B cell (primary cell): Measurements from ENCODE around the gene NPBWR2. TPM values are rescaled to one million over a fixed set of nuclear protein-coding genes. Genes with fewer than 3 reads are reported as not detected.

Experiments
- ATAC-seq: fragments of 200-7000 bp; cut with Tn5 transposase; one replicate; pipeline ENCODE4 v1.10.0; 2021; ENCODE audit warnings: low read depth, mild to moderate bottlenecking, moderate number of reproducible peaks, moderate library complexity
- CTCF ChIA-PET: fragments of 350-600 bp; sonication (Branson Sonifier 250); formaldehyde crosslinking; loops from one replicate; lab custom pipeline; 2021; ENCODE audit warnings: antibody characterized with exemption, inconsistent platforms; lab: Charles Lee
- POLR2A ChIA-PET: fragments of 350-600 bp; sonication (Branson Sonifier 250); formaldehyde crosslinking; loops from one replicate; lab custom pipeline; 2021; ENCODE audit warnings: antibody characterized with exemption; lab: Charles Lee
- DNase-seq: peaks from one replicate; pipeline ENCODE4 v3.0.0; 2013
- H2AFZ ChIP-seq: 2 replicates; pipeline ENCODE4 v1.6.1; 2012; ENCODE audit warnings: mild to moderate bottlenecking, low read depth, low read length; ENCODE audit not compliant: insufficient read depth, poor library complexity, severe bottlenecking
- H3K27ac ChIP-seq, 2 donors: 1 replicate in 1 of 2; 2 replicates in 1 of 2; pipeline ENCODE4 v1.5.1; 2012 to 2013; ENCODE audit warnings: low read length in 2 of 2, mild to moderate bottlenecking in 2 of 2, moderate library complexity in 1 of 2
- H3K27me3 ChIP-seq, 4 experiments: fragments of 200-600 bp in 1 of 4; sonication (generic) in 1 of 4; replicated peaks in 1 of 4; 1 replicate in 2 of 4; 2 replicates in 2 of 4; pipeline versions ENCODE4 v1.6.1 to v1.7.0; 2013 to 2016; ENCODE audit warnings: low read length in 3 of 4, mild to moderate bottlenecking in 2 of 4, mixed read lengths in 1 of 4, moderate library complexity in 1 of 4; ENCODE audit not compliant: insufficient read depth in 4 of 4, control insufficient read depth in 3 of 4; ENCODE audit errors: control extremely low read depth in 1 of 4
- H3K36me3 ChIP-seq, 2 experiments: replicated peaks in 1 of 2; 1 replicate in 1 of 2; 2 replicates in 1 of 2; pipeline versions ENCODE4 v1.6.1 to v1.7.1; 2013; ENCODE audit warnings: low read length in 1 of 2; ENCODE audit not compliant: insufficient read depth in 2 of 2, control insufficient read depth in 1 of 2; ENCODE audit errors: control extremely low read depth in 1 of 2, extremely low read depth in 1 of 2
- H3K4me1 ChIP-seq, 2 donors: fragments of 200-600 bp in 1 of 2; sonication (generic) in 1 of 2; 1 replicate in 1 of 2; 2 replicates in 1 of 2; pipeline versions ENCODE4 v1.5.1 to v1.6.1; 2013 to 2017; ENCODE audit warnings: low read length in 2 of 2; ENCODE audit not compliant: control insufficient read depth in 2 of 2, insufficient read depth in 2 of 2
- H3K4me2 ChIP-seq: replicated peaks from 2 replicates; pipeline ENCODE3; 2012; ENCODE audit warnings: mild to moderate bottlenecking, low read depth, low read length; ENCODE audit not compliant: poor library complexity, severe bottlenecking
- H3K4me3 ChIP-seq, 5 experiments: fragments of 200-600 bp in 1 of 5; sonication (generic) in 1 of 5; 1 replicate in 3 of 5; 2 replicates in 2 of 5; pipeline versions ENCODE4 v1.5.1 to v1.7.0; 2011 to 2016; ENCODE audit warnings: low read length in 4 of 5, mild to moderate bottlenecking in 4 of 5, low read depth in 2 of 5, control low read depth in 1 of 5, moderate library complexity in 1 of 5; ENCODE audit not compliant: insufficient read depth in 1 of 5; ENCODE audit errors: control extremely low read depth in 1 of 5, extremely low read depth in 1 of 5
- H3K79me2 ChIP-seq: fragments of 200-600 bp; sonication (generic); one replicate; pipeline ENCODE4 v1.6.0; 2016; ENCODE audit warnings: low read length; ENCODE audit not compliant: control insufficient read depth, insufficient read depth
- H3K9ac ChIP-seq: fragments of 200-600 bp; sonication (generic); 2 replicates; pipeline ENCODE4 v1.6.1; 2017; ENCODE audit warnings: mild to moderate bottlenecking, low read length, moderate library complexity
- H3K9me3 ChIP-seq, 3 donors: one replicate each; pipeline versions ENCODE4 v1.6.1 to v1.7.1; 2013; ENCODE audit warnings: low read length in 2 of 3; ENCODE audit not compliant: control insufficient read depth in 2 of 3, insufficient read depth in 1 of 3; ENCODE audit errors: control extremely low read depth in 1 of 3
- H4K20me1 ChIP-seq: 2 replicates; pipeline ENCODE4 v1.6.0; 2012; ENCODE audit warnings: mild to moderate bottlenecking, low read length; ENCODE audit not compliant: insufficient read depth, control insufficient read depth, poor library complexity, severe bottlenecking
- H3K27ac Mint-ChIP-seq: one replicate; pipeline ENCODE4 v1.8.0; 2021; ENCODE audit warnings: mixed read lengths
- H3K27me3 Mint-ChIP-seq: one replicate; pipeline ENCODE4 v1.8.0; 2021; ENCODE audit warnings: mixed read lengths
- H3K4me1 Mint-ChIP-seq: one replicate; pipeline ENCODE4 v1.8.0; 2021; ENCODE audit warnings: mixed read lengths
- H3K4me3 Mint-ChIP-seq: one replicate; pipeline ENCODE4 v1.8.0; 2021; ENCODE audit warnings: mixed read lengths
- H3K9me3 Mint-ChIP-seq: one replicate; pipeline ENCODE4 v1.8.0; 2022; ENCODE audit warnings: mixed read lengths; ENCODE audit not compliant: insufficient read depth
- CTCF ChIP-seq: fragments of 200-600 bp; IDR thresholded peaks from one replicate; pipeline ENCODE4 v1.8.0; 2022; ENCODE audit warnings: antibody characterized with exemption, mild to moderate bottlenecking
- EZH2 ChIP-seq: IDR thresholded peaks from 2 replicates; pipeline ENCODE4 v1.6.1; 2012; ENCODE audit warnings: borderline replicate concordance, low read depth, mild to moderate bottlenecking, moderate library complexity, low read length; ENCODE audit not compliant: insufficient read depth, poor library complexity, severe bottlenecking
- WGBS: methylation state at CpG from one replicate; pipeline ENCODE4 v1.1.5; 2013; ENCODE audit warnings: missing lambda C conversion rate; ENCODE audit not compliant: insufficient coverage; 5-methylcytosine and 5-hydroxymethylcytosine counted together
- intact Hi-C: fragments of 100-400 bp; cut with micrococcal nuclease; formaldehyde crosslinking; loops from one replicate; pipeline ENCODE4 v1.10.0; 2022
- polyA plus RNA-seq: library from polyadenylated mRNA; depleted of rRNA; stranded (reverse); fragments of >200 nt; gene quantifications from 2 replicates; pipeline ENCODE4 v1.2.3, GENCODE V29; 2012
- total RNA-seq, 2 donors: library from RNA; stranded (reverse); fragments of 120-200 nt in 1 of 2; gene quantifications; 1 replicate in 1 of 2; 2 replicates in 1 of 2; pipeline versions ENCODE4 v1.2.3 to v1.2.4, GENCODE V29; 2013 to 2022

NPBWR2 gene
- total and polyA plus RNA-seq, 2 donors (not counting 1 experiment from before 2014, with no cell fraction given), result 0.21 TPM; not detected in 1

- intact Hi-C loops, result loop anchor here (1.0 to 5.0 kb wide), 5 partner anchors 18 to 333 kb away; no protein-coding TSS in a partner anchor
- Histone ChIP-seq H2AFZ (peak overlapping the region; percentile 74), H3K4me2 (peak overlapping the region; percentile 76), H3K36me3 (no peaks in the 10 kb centered on the region), H3K4me3 (peak overlapping the region in 4 of 5 experiments; percentile 14 to 50 (median 40)), H3K27me3 (peaks cover 0 to 10% (median 0%) of the 10 kb centered on the region in 4 experiments), H3K9ac (peak overlapping the region; percentile 45), H3K79me2 (no peaks in the 10 kb centered on the region), H3K27ac (no peak overlapping the region), H3K9me3 (no peaks in the 10 kb centered on the region), H3K4me1 (peaks cover 4 to 11% of the 10 kb centered on the region in 2 donors), H4K20me1 (no peaks in the 10 kb centered on the region)
- H3K4me1 Mint-ChIP-seq, result peaks cover 8% of the 10 kb centered on the region
- WGBS, result 82% methylated on average over 11 of the region's 14 CpGs
- H3K27ac Mint-ChIP-seq, result peak overlapping the region; percentile 84
- DNase-seq (no peak), ATAC-seq (no peak)
- TF ChIP-seq EZH2, result no peak
- TF ChIP-seq CTCF, result no peak
- ChIA-PET CTCF (interaction anchor here (0.7 to 9.2 kb wide), 22 partner anchors 11 to 1165 kb away, joined by 3 to 220 read pairs (median 6); partner anchors contain the start of genes LKAAEAR1, NPBWR2, OPRL1 and PRPF6), POLR2A (interaction anchor here (0.6 to 2.0 kb wide), 5 partner anchors 36 to 825 kb away, joined by 3 to 12 read pairs (median 4); partner anchors contain the start of genes LKAAEAR1 and PRPF6)
- peak overlapping the region; percentile 77 for H3K4me3 Mint-ChIP-seq
- no peaks in the 10 kb centered on the region for H3K9me3 Mint-ChIP-seq
- H3K27me3 Mint-ChIP-seq, result peaks cover 3% of the 10 kb centered on the region
Measured at GRCh38 chr20:64119681-64120341, 12.4 kb upstream of the NPBWR2 start.

- Mint-ChIP-seq H3K4me3 (no peak overlapping the region), H3K4me1 (peaks cover 8% of the 10 kb centered on the region), H3K27me3 (peaks cover 3% of the 10 kb centered on the region), H3K9me3 (no peaks in the 10 kb centered on the region), H3K27ac (no peak overlapping the region)
- 97% methylated on average over 8 of the region's 8 CpGs for WGBS
- Histone ChIP-seq H3K4me1 (peaks cover 4 to 11% of the 10 kb centered on the region in 2 donors), H4K20me1 (no peaks in the 10 kb centered on the region), H3K4me3 (no peak overlapping the region), H3K79me2 (no peaks in the 10 kb centered on the region), H3K36me3 (no peaks in the 10 kb centered on the region), H3K4me2 (no peak overlapping the region), H2AFZ (no peak overlapping the region), H3K9me3 (no peaks in the 10 kb centered on the region), H3K27me3 (peaks cover 0 to 9% (median 0%) of the 10 kb centered on the region in 4 experiments), H3K27ac (no peak overlapping the region), H3K9ac (no peak overlapping the region)
- TF ChIP-seq CTCF, result no peak
- TF ChIP-seq EZH2, result no peak
- ChIA-PET CTCF (interaction anchor here (1.7 to 9.2 kb wide), 4 partner anchors 18 to 80 kb away, joined by 10 to 220 read pairs (median 79); partner anchors contain the start of genes LKAAEAR1, OPRL1 and RGS19), POLR2A (interaction anchor here (0.6 to 2.0 kb wide), 3 partner anchors 35 to 825 kb away, joined by 4 to 12 read pairs (median 6); partner anchors contain the start of gene LKAAEAR1)
- no peak for ATAC-seq
- no peak for DNase-seq
- intact Hi-C loops, result no loop called here
Measured at GRCh38 chr20:64119301-64119680, 11.9 kb upstream of the NPBWR2 start.
